Measurements from ENCODE around the gene SRSF5. TPM values are rescaled to one million over a fixed set of nuclear protein-coding genes. Genes with fewer than 3 reads are reported as not detected.
"Not testable (repeated sequence)": the region's sequence is repeated elsewhere in the genome, so short reads cannot be mapped to it uniquely, and the experiment has no call there.

The SRSF5 gene
- total RNA-seq, 1 experiment from 2014 or later: 288 TPM

DNA sequence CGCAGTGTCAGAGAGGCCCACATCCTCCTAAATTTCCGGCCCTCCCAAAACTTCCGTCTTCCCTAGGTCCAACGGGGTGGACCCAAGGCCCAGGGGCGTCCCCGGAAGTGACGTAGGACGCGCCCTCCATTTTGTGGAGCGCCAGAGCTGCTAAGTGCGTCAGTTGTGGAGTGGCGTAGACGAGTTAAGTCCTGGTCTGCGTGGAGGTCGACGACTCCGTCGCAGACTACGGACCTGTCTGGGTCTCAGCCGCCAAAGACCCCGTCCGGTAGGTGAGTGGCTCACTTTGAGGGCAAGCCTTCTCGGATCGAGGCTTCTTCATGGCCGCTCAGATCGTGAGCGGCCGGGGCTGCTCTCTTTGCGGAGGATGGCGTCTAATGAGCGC is at the start of gene SRSF5 (continued):
- TF ChIP-seq ZNF121 (CRISPR knock-in tag; IDR thresholded peaks at IDR 0.05) (no peak), PRDM15 (CRISPR knock-in tag; IDR thresholded peaks at IDR 0.05) (no peak), PRRX2 (CRISPR knock-in tag; IDR thresholded peaks at IDR 0.05) (0 out of 2 replicates have a peak, but pooled peaks have one; percentile 46), ZNF263 (CRISPR knock-in tag; IDR thresholded peaks at IDR 0.05; ENCODE audit: low read depth) (no peak), MXD4 (CRISPR knock-in tag; IDR thresholded peaks at IDR 0.05; ENCODE audit: borderline replicate concordance) (no peak), ATF1 (CRISPR knock-in tag; IDR thresholded peaks at IDR 0.05) (peak; percentile 33; the same call in 1 of the 2 replicates), GTF2I (CRISPR knock-in tag; conservative IDR thresholded peaks at IDR 0.05) (no peak), NFYB (CRISPR knock-in tag; conservative IDR thresholded peaks at IDR 0.05; ENCODE audit: low read depth) (no peak)
- TF ChIP-seq, protein P1, sequence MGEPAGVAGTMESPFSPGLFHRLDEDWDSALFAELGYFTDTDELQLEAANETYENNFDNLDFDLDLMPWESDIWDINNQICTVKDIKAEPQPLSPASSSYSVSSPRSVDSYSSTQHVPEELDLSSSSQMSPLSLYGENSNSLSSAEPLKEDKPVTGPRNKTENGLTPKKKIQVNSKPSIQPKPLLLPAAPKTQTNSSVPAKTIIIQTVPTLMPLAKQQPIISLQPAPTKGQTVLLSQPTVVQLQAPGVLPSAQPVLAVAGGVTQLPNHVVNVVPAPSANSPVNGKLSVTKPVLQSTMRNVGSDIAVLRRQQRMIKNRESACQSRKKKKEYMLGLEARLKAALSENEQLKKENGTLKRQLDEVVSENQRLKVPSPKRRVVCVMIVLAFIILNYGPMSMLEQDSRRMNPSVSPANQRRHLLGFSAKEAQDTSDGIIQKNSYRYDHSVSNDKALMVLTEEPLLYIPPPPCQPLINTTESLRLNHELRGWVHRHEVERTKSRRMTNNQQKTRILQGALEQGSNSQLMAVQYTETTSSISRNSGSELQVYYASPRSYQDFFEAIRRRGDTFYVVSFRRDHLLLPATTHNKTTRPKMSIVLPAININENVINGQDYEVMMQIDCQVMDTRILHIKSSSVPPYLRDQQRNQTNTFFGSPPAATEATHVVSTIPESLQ (CRISPR knock-in tag; IDR thresholded peaks at IDR 0.05): no peak
- TF ChIP-seq, protein P2, sequence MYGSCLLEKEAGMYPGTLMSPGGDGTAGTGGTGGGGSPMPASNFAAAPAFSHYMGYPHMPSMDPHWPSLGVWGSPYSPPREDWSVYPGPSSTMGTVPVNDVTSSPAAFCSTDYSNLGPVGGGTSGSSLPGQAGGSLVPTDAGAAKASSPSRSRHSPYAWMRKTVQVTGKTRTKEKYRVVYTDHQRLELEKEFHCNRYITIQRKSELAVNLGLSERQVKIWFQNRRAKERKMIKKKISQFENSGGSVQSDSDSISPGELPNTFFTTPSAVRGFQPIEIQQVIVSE (CRISPR knock-in tag; IDR thresholded peaks at IDR 0.05; ENCODE audit: borderline replicate concordance): no peak

- H3K36me3 Mint-ChIP-seq; POLR2A ChIA-PET; DNase-seq (ENCODE audit: low spot score); H3K9me3 Mint-ChIP-seq; H3K27ac Mint-ChIP-seq; ATAC-seq; H3K4me3 Mint-ChIP-seq; H3K27me3 Mint-ChIP-seq (ENCODE audit: low read depth): not testable (repeated sequence)
- CTCF ChIA-PET: interaction anchor here (0.7 to 1.7 kb wide), 4 partner anchors 8 to 145 kb away, joined by 3 to 9 read pairs (median 3); partner anchors contain the start of gene CCDC177
- TF ChIP-seq ZNF121 (CRISPR knock-in tag; IDR thresholded peaks at IDR 0.05): peak; percentile 55
- peaks cover 40% of the 10 kb centered on the region for H3K4me1 Mint-ChIP-seq
Measured at GRCh38 chr14:69718614-69719013, 48.3 kb upstream of the SRSF5 start.

- no peak overlapping the region for H3K27ac Mint-ChIP-seq
- no peaks in the 10 kb centered on the region for H3K27me3 Mint-ChIP-seq (ENCODE audit: low read depth)
- DNase-seq (ENCODE audit: low spot score) (peak; percentile 33), ATAC-seq (peak; percentile 73)
- no peaks in the 10 kb centered on the region for H3K36me3 Mint-ChIP-seq
- no peak for TF ChIP-seq ZNF281 (CRISPR knock-in tag; IDR thresholded peaks at IDR 0.05)
- no peak overlapping the region for H3K4me3 Mint-ChIP-seq
- ChIA-PET CTCF (interaction anchor here (0.5 to 1.2 kb wide), 2 partner anchors 146 to 160 kb away, joined by 3 to 4 read pairs; no protein-coding TSS in a partner anchor), POLR2A (interaction anchor here (0.6 kb wide), 1 partner anchor 52 kb away, joined by 5 read pairs; no protein-coding TSS in a partner anchor)
- H3K9me3 Mint-ChIP-seq: no peaks in the 10 kb centered on the region
- H3K4me1 Mint-ChIP-seq: peaks cover 30% of the 10 kb centered on the region
Measured at GRCh38 chr14:69719501-69719951, 47.4 kb upstream of the SRSF5 start.
